Activated CD4-positive, alpha-beta T cell treated with anti-CD3 and anti-CD28 coated beads for 36 hours (primary cell): Measurements from ENCODE around the gene KRT20. TPM values are rescaled to one million over a fixed set of nuclear protein-coding genes. Genes with fewer than 3 reads are reported as not detected.

ENCODE experiments used
- ATAC-seq: fragments of 200-7000 bp; cut with Tn5 transposase; one replicate; pipeline ENCODE4 v1.10.0; 2021; ENCODE audit warnings: mild to moderate bottlenecking, moderate library complexity
- CTCF ChIA-PET: fragments of 350-600 bp; sonication (Branson Sonifier 250); formaldehyde crosslinking; loops from one replicate; lab custom pipeline; 2021; ENCODE audit warnings: antibody characterized with exemption; lab: Charles Lee
- POLR2A ChIA-PET: fragments of 350-600 bp; sonication (Branson Sonifier 250); formaldehyde crosslinking; loops from one replicate; lab custom pipeline; 2021; ENCODE audit warnings: antibody characterized with exemption, inconsistent platforms; lab: Charles Lee
- DNase-seq: peaks from one replicate; pipeline ENCODE4 v3.0.0-alpha.2; 2020
- H3K27ac Mint-ChIP-seq: one replicate; pipeline ENCODE4 v1.8.0; 2021; ENCODE audit warnings: mixed read lengths
- H3K27me3 Mint-ChIP-seq: one replicate; pipeline ENCODE4 v1.8.0; 2021; ENCODE audit warnings: mixed read lengths
- H3K36me3 Mint-ChIP-seq: one replicate; pipeline ENCODE4 v1.8.0; 2021; ENCODE audit warnings: low read depth, mixed read lengths
- H3K4me1 Mint-ChIP-seq: one replicate; pipeline ENCODE4 v1.8.0; 2021; ENCODE audit warnings: mixed read lengths
- H3K4me3 Mint-ChIP-seq: one replicate; pipeline ENCODE4 v1.8.0; 2021; ENCODE audit warnings: mild to moderate bottlenecking, moderate library complexity, mixed read lengths
- H3K9me3 Mint-ChIP-seq: one replicate; pipeline ENCODE4 v1.8.0; 2021; ENCODE audit warnings: low read depth, mixed read lengths
- intact Hi-C, 2 experiments: fragments of 100-400 bp; cut with DNase I in 1 of 2; cut with micrococcal nuclease in 1 of 2; formaldehyde crosslinking; loops; one replicate each; pipeline versions ENCODE4 v1.14.2 to v1.15.1; 2022 to 2024; cut with DNase I, micrococcal nuclease
- total RNA-seq, 2 experiments: library from RNA; stranded (reverse); gene quantifications; one replicate each; pipeline ENCODE4 v1.2.3, GENCODE V29; 2021

The KRT20 gene
- total RNA-seq, 2 experiments from 2014 or later, result not detected

DNA sequence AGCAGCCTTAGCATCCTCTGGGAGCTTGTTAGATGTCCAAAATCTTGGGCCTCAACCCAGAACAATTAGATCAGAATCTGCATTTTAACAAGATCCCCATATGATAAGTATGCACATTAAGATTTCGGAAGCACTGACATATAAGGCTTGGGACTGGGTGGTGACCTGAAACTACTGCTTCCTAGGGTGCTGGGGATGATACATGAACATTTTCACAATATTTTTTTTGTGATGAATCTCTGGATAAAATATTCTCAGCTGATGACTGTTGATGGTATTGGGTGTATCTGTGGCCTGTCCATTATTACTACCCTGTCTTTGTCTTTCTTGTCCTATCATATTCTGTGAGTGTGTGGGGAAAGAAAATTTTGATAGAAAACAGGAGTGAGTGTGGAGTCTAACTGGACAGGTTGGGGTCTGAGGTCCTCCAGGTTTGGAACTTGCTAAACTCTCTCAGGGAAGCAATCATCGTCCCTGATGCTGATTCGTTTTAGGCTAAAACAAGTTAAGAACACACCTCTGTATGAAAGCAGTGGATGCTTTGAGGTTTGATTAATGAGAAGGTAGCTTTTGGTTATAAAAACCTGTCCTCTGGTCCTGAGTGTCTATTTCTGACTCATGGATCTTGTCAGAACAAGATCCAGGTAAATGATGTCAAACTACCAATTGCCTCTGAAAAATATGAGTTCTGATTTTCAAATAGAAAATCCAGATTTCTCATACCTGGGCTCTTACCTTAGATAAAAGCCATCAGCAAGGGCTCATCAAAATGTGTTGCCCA is 29.2 kb upstream of the KRT20 start:
- intact Hi-C loops, result no loop called here
- Mint-ChIP-seq H3K9me3 (no peaks in the 10 kb centered on the region), H3K36me3 (no peaks in the 10 kb centered on the region), H3K4me1 (peaks cover 7% of the 10 kb centered on the region), H3K27ac (no peak overlapping the region), H3K27me3 (peaks cover 16% of the 10 kb centered on the region), H3K4me3 (no peak overlapping the region)
- ChIA-PET POLR2A (no interaction called here), CTCF (interaction anchor here (0.7 to 2.0 kb wide), 3 partner anchors 8 to 749 kb away, joined by 3 to 8 read pairs (median 3); no protein-coding TSS in a partner anchor)
- ATAC-seq (no peak), DNase-seq (no peak)

DNA sequence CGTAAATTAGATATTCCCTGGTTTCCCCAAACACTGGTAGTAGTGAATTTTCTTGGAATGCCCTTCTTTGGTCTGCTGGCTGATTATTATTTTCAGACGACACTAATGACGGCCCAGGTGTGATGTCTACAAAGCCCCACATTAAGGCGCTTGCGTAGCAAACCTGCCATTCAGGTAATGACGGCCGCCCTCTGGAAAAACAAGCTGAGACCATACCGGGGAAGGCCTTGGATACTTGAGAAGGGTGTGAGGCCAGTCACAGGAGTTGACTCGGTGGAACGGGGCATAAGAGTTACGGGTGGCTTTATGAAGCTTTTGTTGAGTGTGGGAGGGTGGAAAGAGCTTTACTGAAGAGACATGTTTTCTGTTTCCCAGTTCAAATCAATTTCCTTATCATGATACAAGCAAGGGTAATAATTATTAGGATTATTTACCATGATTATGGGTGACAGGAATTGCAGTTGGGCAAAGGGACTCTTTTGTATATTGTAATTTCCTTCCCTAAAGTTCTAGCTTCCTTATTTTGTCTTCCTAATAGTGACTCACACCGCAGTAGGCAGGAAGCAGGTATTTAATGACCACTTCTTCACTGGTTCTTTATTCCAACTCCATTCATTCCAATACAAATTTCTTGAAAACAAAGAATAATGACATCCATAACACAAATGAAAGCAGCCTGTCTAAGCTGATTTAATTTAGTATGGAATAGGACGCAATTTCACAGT is 27.6 kb upstream of the KRT20 start:
- Mint-ChIP-seq H3K27ac (no peak overlapping the region), H3K9me3 (no peaks in the 10 kb centered on the region), H3K27me3 (peaks cover 24% of the 10 kb centered on the region), H3K36me3 (no peaks in the 10 kb centered on the region), H3K4me1 (peaks cover 7% of the 10 kb centered on the region), H3K4me3 (no peak overlapping the region)
- ChIA-PET POLR2A (no interaction called here), CTCF (interaction anchor here (1.4 kb wide), 1 partner anchor 736 kb away, joined by 3 read pairs; no protein-coding TSS in a partner anchor)
- ATAC-seq (no peak), DNase-seq (no peak)
- intact Hi-C loops, result no loop called here

- intact Hi-C loops, result no loop called here
- no peaks in the 10 kb centered on the region for H3K9me3 Mint-ChIP-seq
- CTCF ChIA-PET, result interaction anchor here (0.9 to 2.7 kb wide), 7 partner anchors 52 to 752 kb away, joined by 3 to 11 read pairs (median 3); no protein-coding TSS in a partner anchor
- H3K4me3 Mint-ChIP-seq, result no peak overlapping the region
- H3K27me3 Mint-ChIP-seq, result peaks cover 31% of the 10 kb centered on the region
- H3K27ac Mint-ChIP-seq, result no peak overlapping the region
- POLR2A ChIA-PET, result no interaction called here
- ATAC-seq, result no peak
- DNase-seq, result no peak
- peaks cover 7% of the 10 kb centered on the region for H3K4me1 Mint-ChIP-seq
- H3K36me3 Mint-ChIP-seq, result no peaks in the 10 kb centered on the region
These were observed 25.4 kb upstream of the KRT20 start for GRCh38 chr17:40910441-40910841.

DNA sequence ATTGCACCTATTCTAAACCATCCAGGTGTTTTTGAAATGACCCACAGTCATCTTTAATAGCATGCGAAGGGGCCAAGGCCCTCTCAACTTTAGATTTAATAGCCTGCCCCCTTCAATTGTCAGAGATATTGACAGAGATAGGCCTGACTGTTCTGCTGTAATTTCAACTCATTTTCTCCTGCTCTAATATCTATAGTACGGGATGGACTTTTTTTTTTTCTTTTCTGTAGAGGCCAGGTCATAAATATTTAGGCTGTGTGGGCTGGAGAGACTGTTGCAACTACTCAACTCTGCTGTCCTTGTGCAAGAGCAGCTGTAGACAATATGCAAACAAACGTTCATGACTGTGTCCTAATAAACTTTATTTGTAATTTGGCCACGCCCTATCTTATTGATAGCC is 24.7 kb upstream of the KRT20 start:
- no peak overlapping the region for H3K27ac Mint-ChIP-seq
- H3K9me3 Mint-ChIP-seq, result no peaks in the 10 kb centered on the region
- CTCF ChIA-PET, result interaction anchor here (0.7 to 2.7 kb wide), 10 partner anchors 9 to 753 kb away, joined by 3 to 11 read pairs (median 3); no protein-coding TSS in a partner anchor
- ATAC-seq, result no peak
- peaks cover 31% of the 10 kb centered on the region for H3K27me3 Mint-ChIP-seq
- POLR2A ChIA-PET, result no interaction called here
- intact Hi-C loops, result loop anchor here (1.0 to 10.0 kb wide), 10 partner anchors 105 to 753 kb away; no protein-coding TSS in a partner anchor
- DNase-seq, result no peak
- H3K4me1 Mint-ChIP-seq, result peaks cover 3% of the 10 kb centered on the region
- H3K36me3 Mint-ChIP-seq, result no peaks in the 10 kb centered on the region
- no peak overlapping the region for H3K4me3 Mint-ChIP-seq

DNA sequence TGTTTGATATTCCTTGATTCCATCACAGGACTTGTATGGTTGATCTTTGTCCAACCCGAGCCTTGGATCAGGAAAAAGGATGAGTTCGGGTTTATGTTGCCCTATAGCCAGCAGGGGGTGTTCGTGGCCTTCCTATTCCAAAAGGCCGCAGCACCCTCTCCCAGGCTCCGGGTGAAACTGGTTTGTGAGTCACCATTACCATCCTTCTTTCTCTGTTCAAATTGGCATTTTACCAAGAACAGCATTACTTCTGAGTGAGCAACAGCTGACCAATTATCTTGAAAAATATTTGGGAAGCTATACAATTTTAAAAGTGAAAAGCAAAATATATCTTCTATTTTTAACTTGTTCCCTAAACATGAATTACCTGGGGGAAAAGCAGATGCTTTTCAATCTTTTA is 24.3 kb upstream of the KRT20 start:
- ChIA-PET CTCF (interaction anchor here (0.7 to 2.7 kb wide), 9 partner anchors 9 to 753 kb away, joined by 3 to 11 read pairs (median 3); no protein-coding TSS in a partner anchor), POLR2A (no interaction called here)
- intact Hi-C loops, result loop anchor here (1.0 to 10.0 kb wide), 10 partner anchors 105 to 753 kb away; no protein-coding TSS in a partner anchor
- H3K27ac Mint-ChIP-seq, result no peak overlapping the region
- no peaks in the 10 kb centered on the region for H3K9me3 Mint-ChIP-seq
- H3K4me3 Mint-ChIP-seq, result no peak overlapping the region
- ATAC-seq, result peak; percentile 94
- peak; percentile 79 for DNase-seq
- H3K4me1 Mint-ChIP-seq, result no peaks in the 10 kb centered on the region
- H3K36me3 Mint-ChIP-seq, result no peaks in the 10 kb centered on the region
- peaks cover 31% of the 10 kb centered on the region for H3K27me3 Mint-ChIP-seq

DNA sequence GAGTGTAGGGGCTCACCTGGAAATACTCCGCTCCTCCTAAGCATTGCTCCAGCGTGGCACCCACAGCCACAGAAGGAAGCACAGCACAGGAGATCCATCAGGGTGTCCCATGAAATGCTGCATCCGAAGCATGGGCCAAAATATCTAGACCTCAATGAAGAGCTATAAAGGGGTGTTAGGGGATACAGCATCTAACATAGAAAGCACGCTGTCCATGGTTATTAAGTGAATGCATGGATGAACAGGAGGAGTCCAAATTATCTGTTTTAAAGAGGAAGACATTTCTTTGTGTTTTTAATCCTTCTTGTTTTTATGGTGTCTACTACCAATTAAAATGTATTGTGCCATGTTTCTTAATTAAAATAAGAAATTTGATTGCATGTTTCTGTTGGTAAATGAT is 21.6 kb upstream of the KRT20 start:
- Mint-ChIP-seq H3K27ac (no peak overlapping the region), H3K36me3 (no peaks in the 10 kb centered on the region), H3K27me3 (peaks cover 30% of the 10 kb centered on the region), H3K9me3 (no peaks in the 10 kb centered on the region), H3K4me3 (no peak overlapping the region), H3K4me1 (peaks cover 17% of the 10 kb centered on the region)
- ChIA-PET CTCF (interaction anchor here (0.6 kb wide), 1 partner anchor 8 kb away, joined by 3 read pairs; no protein-coding TSS in a partner anchor), POLR2A (no interaction called here)
- intact Hi-C loops, result loop anchor here (5.0 to 10.0 kb wide), 3 partner anchors 102 to 591 kb away; no protein-coding TSS in a partner anchor
- DNase-seq, result no peak
- no peak for ATAC-seq

GRCh38 chr17:40905370-40905769 is 20.3 kb upstream of the KRT20 start:
- CTCF ChIA-PET, result no interaction called here
- no peak overlapping the region for H3K4me3 Mint-ChIP-seq

DNA sequence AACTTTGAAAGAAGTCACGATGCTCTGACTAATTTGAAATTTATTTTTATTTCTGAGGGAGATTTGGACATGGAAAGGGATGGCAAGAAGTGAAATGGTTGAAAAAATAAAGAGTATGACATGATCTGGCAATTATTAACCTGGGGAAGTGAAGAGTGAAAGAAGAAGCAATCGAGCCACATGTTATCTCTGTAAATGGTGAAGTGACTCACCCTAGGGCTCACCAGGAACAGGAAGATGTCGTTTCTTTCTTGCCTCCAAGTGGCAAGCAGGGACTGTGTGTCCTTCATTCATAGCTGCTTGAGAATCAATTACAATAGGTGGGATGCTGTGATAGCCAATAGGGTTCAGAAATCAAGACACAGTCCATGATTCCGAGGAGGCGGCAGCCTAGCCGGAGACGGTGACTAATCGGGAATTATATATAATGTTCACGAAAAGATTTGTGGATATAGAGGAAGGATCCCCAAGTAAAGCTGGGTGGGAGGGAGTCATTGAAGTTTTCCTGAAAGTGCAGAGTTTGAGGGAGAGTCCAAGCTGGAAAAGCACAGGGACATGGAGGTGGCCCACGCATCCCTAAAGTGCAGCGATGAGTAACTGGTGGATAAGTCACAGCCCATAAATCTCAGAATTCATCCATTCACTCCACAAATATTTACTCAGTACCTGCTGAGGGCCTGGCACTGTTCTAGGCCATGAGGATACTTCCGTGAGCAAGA is 18.2 kb upstream of the KRT20 start:
- Mint-ChIP-seq H3K4me3 (no peak overlapping the region), H3K27ac (no peak overlapping the region), H3K27me3 (peaks cover 34% of the 10 kb centered on the region), H3K9me3 (no peaks in the 10 kb centered on the region), H3K36me3 (no peaks in the 10 kb centered on the region), H3K4me1 (peaks cover 17% of the 10 kb centered on the region)
- ATAC-seq, result peak; percentile 61
- ChIA-PET POLR2A (no interaction called here), CTCF (interaction anchor here (0.7 kb wide), 1 partner anchor 646 kb away, joined by 3 read pairs; no protein-coding TSS in a partner anchor)
- intact Hi-C loops, result loop anchor here in 1 of 2 experiments (10.0 kb wide), 1 partner anchor 98 kb away; no protein-coding TSS in a partner anchor
- DNase-seq, result no peak

More at GRCh38 chr17:40905370-40905769, 20.3 kb upstream of the KRT20 start:
- peaks cover 17% of the 10 kb centered on the region for H3K4me1 Mint-ChIP-seq
- no peaks in the 10 kb centered on the region for H3K36me3 Mint-ChIP-seq
- H3K9me3 Mint-ChIP-seq, result no peaks in the 10 kb centered on the region
- no peak for DNase-seq
- H3K27me3 Mint-ChIP-seq, result peaks cover 33% of the 10 kb centered on the region
- POLR2A ChIA-PET, result no interaction called here
- ATAC-seq, result no peak
- intact Hi-C loops, result loop anchor here (5.0 to 10.0 kb wide), 3 partner anchors 101 to 592 kb away; no protein-coding TSS in a partner anchor
- H3K27ac Mint-ChIP-seq, result no peak overlapping the region

DNA sequence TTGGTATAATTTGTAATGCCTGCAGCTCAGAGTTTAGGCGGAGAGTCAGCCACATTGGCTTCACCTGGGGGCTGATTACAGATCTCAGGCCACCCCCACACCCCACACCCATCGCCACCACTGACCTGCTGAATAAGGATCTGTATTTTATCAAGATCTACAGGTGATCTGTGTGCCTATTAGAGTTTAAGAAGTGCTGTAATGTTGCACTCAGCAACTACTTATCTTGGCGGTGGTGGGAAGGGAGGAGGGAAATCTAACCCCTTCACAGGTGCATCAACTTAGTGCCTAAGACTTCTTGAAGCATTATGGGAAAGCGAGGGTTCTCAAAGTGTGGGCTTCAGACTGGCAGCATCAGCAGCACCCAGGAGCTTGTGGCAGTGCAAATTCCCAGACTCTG is 17.5 kb upstream of the KRT20 start:
- Mint-ChIP-seq H3K27me3 (peaks cover 32% of the 10 kb centered on the region), H3K4me3 (no peak overlapping the region), H3K4me1 (peaks cover 17% of the 10 kb centered on the region), H3K27ac (no peak overlapping the region), H3K9me3 (no peaks in the 10 kb centered on the region), H3K36me3 (no peaks in the 10 kb centered on the region)
- ChIA-PET CTCF (interaction anchor here (0.7 to 0.8 kb wide), 2 partner anchors 13 to 527 kb away, joined by 3 read pairs; no protein-coding TSS in a partner anchor), POLR2A (no interaction called here)
- DNase-seq, result no peak
- intact Hi-C loops, result loop anchor here in 1 of 2 experiments (10.0 kb wide), 1 partner anchor 98 kb away; no protein-coding TSS in a partner anchor
- ATAC-seq, result no peak

GRCh38 chr17:40901981-40902474 is 17.0 kb upstream of the KRT20 start:
- H3K9me3 Mint-ChIP-seq, result no peaks in the 10 kb centered on the region
- no peaks in the 10 kb centered on the region for H3K36me3 Mint-ChIP-seq
- no peak overlapping the region for H3K27ac Mint-ChIP-seq
- intact Hi-C loops, result loop anchor here in 1 of 2 experiments (10.0 kb wide), 1 partner anchor 97 kb away; no protein-coding TSS in a partner anchor
- ChIA-PET POLR2A (no interaction called here), CTCF (interaction anchor here (0.7 to 1.5 kb wide), 4 partner anchors 13 to 761 kb away, joined by 3 to 5 read pairs (median 3); no protein-coding TSS in a partner anchor)
- no peak overlapping the region for H3K4me3 Mint-ChIP-seq
- ATAC-seq (peak; percentile 53), DNase-seq (peak; percentile 11)
- peaks cover 17% of the 10 kb centered on the region for H3K4me1 Mint-ChIP-seq
- peaks cover 30% of the 10 kb centered on the region for H3K27me3 Mint-ChIP-seq
